Naive B cell (primary cell): ENCODE measurements around the gene ASCC1. TPM values are rescaled to one million over a fixed set of nuclear protein-coding genes. Genes with fewer than 3 reads are reported as not detected.
"Not testable (repeated sequence)": the region's sequence is repeated elsewhere in the genome, so short reads cannot be mapped to it uniquely, and the experiment has no call there.

Experiments used
- ATAC-seq, 2 donors: fragments of 150-1000 bp; cut with Tn5 transposase; 2 replicates each; pipeline ENCODE4 v1.10.0; 2021; ENCODE audit warnings: low read depth in 2 of 2, mild to moderate bottlenecking in 2 of 2, moderate library complexity in 2 of 2
- DNase-seq: peaks from one replicate; pipeline ENCODE4 v3.0.0; 2022
- H3K27ac Mint-ChIP-seq, 6 donors: one replicate each; pipeline ENCODE4 v1.8.0; 2020 to 2022; ENCODE audit warnings: mild to moderate bottlenecking in 6 of 6, mixed read lengths in 6 of 6, moderate library complexity in 5 of 6, inconsistent platforms in 2 of 6
- H3K27me3 Mint-ChIP-seq, 3 donors: one replicate each; pipeline ENCODE4 v1.8.0; 2021 to 2022; ENCODE audit warnings: mixed read lengths in 3 of 3, mild to moderate bottlenecking in 1 of 3
- H3K36me3 Mint-ChIP-seq, 2 donors: one replicate each; pipeline ENCODE4 v1.8.0; 2020 to 2022; ENCODE audit warnings: mixed read lengths in 2 of 2, inconsistent platforms in 1 of 2, mild to moderate bottlenecking in 1 of 2
- H3K4me1 Mint-ChIP-seq, 3 donors: one replicate each; pipeline ENCODE4 v1.8.0; 2020 to 2022; ENCODE audit warnings: mixed read lengths in 3 of 3, inconsistent platforms in 1 of 3, mild to moderate bottlenecking in 1 of 3, moderate library complexity in 1 of 3
- H3K4me3 Mint-ChIP-seq, 8 donors: one replicate each; pipeline ENCODE4 v1.8.0; 2020 to 2022; ENCODE audit warnings: mild to moderate bottlenecking in 8 of 8, mixed read lengths in 8 of 8, moderate library complexity in 8 of 8, inconsistent platforms in 2 of 8
- H3K9me3 Mint-ChIP-seq, 7 donors: one replicate each; pipeline ENCODE4 v1.8.0; 2020 to 2022; ENCODE audit warnings: mixed read lengths in 7 of 7, mild to moderate bottlenecking in 5 of 7, inconsistent platforms in 2 of 7, moderate library complexity in 1 of 7
- polyA plus RNA-seq, 6 donors: library from polyadenylated mRNA; unstranded; fragments of 300-500 nt; fragmentation: Illumina TruSeq; gene quantifications; one replicate each; pipeline ENCODE4 v1.2.3, GENCODE V29; 2021; ENCODE audit warnings: low read depth in 6 of 6

ASCC1 gene
- polyA plus RNA-seq, 6 donors from 2014 or later = 43.8 to 69.0 (median 48.4) TPM

- DNase-seq (no peak), ATAC-seq (no peak)
- no peaks in the 10 kb centered on the region for H3K27me3 Mint-ChIP-seq
- H3K36me3 Mint-ChIP-seq = peaks cover 0 to 8% of the 10 kb centered on the region in 2 donors
- peak overlapping the region in 1 of 8 donors; percentile 77 for H3K4me3 Mint-ChIP-seq
- peaks cover 50 to 71% (median 69%) of the 10 kb centered on the region in 3 donors for H3K4me1 Mint-ChIP-seq
- H3K27ac Mint-ChIP-seq = peak overlapping the region in 2 of 6 donors; percentile 64 to 79
- no peaks in the 10 kb centered on the region for H3K9me3 Mint-ChIP-seq
These were observed 25.7 kb upstream of the ASCC1 start for GRCh38 chr10:72241691-72242252.

GRCh38 chr10:72240371-72240770 is 24.3 kb upstream of the ASCC1 start:
- Mint-ChIP-seq H3K4me1 (peaks cover 40 to 58% (median 56%) of the 10 kb centered on the region in 3 donors), H3K27ac (peak overlapping the region in 2 of 6 donors; percentile 6 to 64), H3K9me3 (no peaks in the 10 kb centered on the region), H3K27me3 (no peaks in the 10 kb centered on the region), H3K4me3 (peak overlapping the region in 1 of 8 donors; percentile 29), H3K36me3 (peaks cover 5 to 8% of the 10 kb centered on the region in 2 donors)
- DNase-seq = no peak
- ATAC-seq = no peak

GRCh38 chr10:72239409-72239808 is 23.3 kb upstream of the ASCC1 start:
- ATAC-seq = no peak
- Mint-ChIP-seq H3K4me1 (peaks cover 35 to 51% (median 47%) of the 10 kb centered on the region in 3 donors), H3K27ac (peak overlapping the region in 5 of 6 donors; percentile 6 to 89 (median 76)), H3K27me3 (no peaks in the 10 kb centered on the region), H3K36me3 (peaks cover 5 to 8% of the 10 kb centered on the region in 2 donors), H3K9me3 (no peaks in the 10 kb centered on the region), H3K4me3 (no peak overlapping the region)
- no peak for DNase-seq

DNA sequence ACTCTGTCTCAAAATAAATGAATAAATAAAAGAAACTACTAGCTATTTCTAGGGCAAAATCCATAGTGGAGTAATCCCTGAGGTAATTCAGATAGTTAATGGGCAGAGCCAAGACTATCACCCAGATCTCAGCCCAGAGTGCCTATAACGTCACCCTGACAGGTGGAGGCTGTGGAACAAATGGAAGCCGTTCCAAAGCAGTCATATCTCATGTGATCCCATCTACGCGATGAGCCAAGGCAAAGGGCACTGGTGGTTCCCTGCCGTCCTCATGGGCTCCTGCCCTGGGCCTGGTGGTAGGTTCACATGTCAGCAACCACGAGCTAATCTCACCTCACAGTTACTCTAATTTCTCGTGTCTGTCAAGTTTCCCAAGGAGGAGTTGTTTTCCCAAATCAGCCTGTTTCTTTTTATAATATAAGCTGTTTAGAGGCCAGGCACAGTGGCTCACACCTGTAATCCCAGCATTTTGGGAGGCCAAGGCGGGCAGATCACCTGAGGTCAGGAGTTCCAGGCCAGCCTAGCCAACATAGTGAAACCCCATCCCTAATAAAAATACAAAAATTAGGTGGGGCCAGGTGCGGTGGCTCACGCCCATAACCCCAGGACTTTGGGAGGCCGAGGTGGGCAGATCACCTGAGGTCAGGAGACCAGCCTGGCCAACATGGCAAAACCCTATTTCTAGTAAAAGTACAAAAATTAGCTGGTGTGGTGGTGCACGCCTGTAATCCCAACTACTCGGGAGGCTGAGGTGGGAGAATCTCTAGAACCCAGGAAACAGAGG is 22.5 kb upstream of the ASCC1 start:
- ATAC-seq (no peak), DNase-seq (no peak)
- peaks cover 29 to 42% (median 39%) of the 10 kb centered on the region in 3 donors for H3K4me1 Mint-ChIP-seq
- peaks cover 5 to 8% of the 10 kb centered on the region in 2 donors for H3K36me3 Mint-ChIP-seq
- peak overlapping the region in 4 of 6 donors; percentile 68 to 88 (median 74) for H3K27ac Mint-ChIP-seq
- H3K27me3 Mint-ChIP-seq = no peaks in the 10 kb centered on the region
- no peak overlapping the region for H3K4me3 Mint-ChIP-seq
- no peaks in the 10 kb centered on the region for H3K9me3 Mint-ChIP-seq

DNA sequence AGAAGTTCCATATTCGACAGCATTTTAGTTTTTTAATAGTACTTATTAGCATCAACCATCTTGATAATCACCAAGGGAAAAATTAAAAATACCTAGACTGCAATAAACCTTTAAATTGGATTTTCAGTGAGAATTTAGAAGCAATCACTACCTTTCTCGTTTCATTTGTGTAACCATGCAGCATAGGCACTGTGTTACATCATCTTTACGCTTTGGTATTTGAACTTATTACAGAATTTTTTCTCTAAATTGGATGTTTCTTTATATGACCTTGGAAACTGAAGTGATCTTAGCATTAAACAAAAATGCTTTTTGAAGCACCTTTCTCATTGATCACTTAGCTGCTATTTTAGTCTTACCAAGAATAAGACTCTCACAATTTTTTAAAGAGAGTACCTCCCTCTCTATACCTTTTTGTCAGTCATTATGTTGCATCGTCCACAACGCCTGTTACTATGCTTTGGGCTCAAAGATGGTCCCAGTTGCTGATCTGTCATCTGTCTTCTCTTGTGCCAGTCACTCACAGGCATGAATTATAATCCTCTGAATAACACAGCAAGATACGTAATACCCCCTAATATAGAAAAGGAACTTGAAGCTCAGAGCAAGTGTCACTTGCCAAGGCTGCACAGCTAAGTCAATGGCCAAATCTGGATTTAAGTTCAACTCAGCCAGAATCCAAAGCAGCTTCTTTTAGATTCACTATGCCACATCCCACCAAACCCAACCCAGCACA is 19.6 kb upstream of the ASCC1 start:
- H3K27ac Mint-ChIP-seq = peak overlapping the region; percentile 6 to 89 (median 74)
- H3K9me3 Mint-ChIP-seq = no peaks in the 10 kb centered on the region
- no peak for ATAC-seq
- H3K4me1 Mint-ChIP-seq = peaks cover 10 to 19% (median 15%) of the 10 kb centered on the region in 3 donors
- peaks cover 9 to 13% of the 10 kb centered on the region in 2 donors for H3K36me3 Mint-ChIP-seq
- H3K27me3 Mint-ChIP-seq = no peaks in the 10 kb centered on the region
- no peak overlapping the region for H3K4me3 Mint-ChIP-seq
- DNase-seq = no peak

- DNase-seq (no peak), ATAC-seq (no peak)
- H3K27me3 Mint-ChIP-seq = no peaks in the 10 kb centered on the region
- peaks cover 12% of the 10 kb centered on the region in 2 donors for H3K36me3 Mint-ChIP-seq
- no peak overlapping the region for H3K4me3 Mint-ChIP-seq
- peak overlapping the region in 2 of 6 donors; percentile 33 to 34 for H3K27ac Mint-ChIP-seq
- no peaks in the 10 kb centered on the region for H3K9me3 Mint-ChIP-seq
- H3K4me1 Mint-ChIP-seq = peaks cover 10 to 19% (median 18%) of the 10 kb centered on the region in 3 donors
These were observed 18.6 kb upstream of the ASCC1 start for GRCh38 chr10:72234560-72235095.

- Mint-ChIP-seq H3K27me3 (no peaks in the 10 kb centered on the region), H3K4me3 (no peak overlapping the region), H3K9me3 (no peaks in the 10 kb centered on the region), H3K4me1 (peaks cover 16 to 25% (median 19%) of the 10 kb centered on the region in 3 donors), H3K27ac (no peak overlapping the region), H3K36me3 (peaks cover 8 to 18% of the 10 kb centered on the region in 2 donors)
- DNase-seq (no peak), ATAC-seq (no peak)
These were observed 17.5 kb upstream of the ASCC1 start for GRCh38 chr10:72233621-72234020.

DNA sequence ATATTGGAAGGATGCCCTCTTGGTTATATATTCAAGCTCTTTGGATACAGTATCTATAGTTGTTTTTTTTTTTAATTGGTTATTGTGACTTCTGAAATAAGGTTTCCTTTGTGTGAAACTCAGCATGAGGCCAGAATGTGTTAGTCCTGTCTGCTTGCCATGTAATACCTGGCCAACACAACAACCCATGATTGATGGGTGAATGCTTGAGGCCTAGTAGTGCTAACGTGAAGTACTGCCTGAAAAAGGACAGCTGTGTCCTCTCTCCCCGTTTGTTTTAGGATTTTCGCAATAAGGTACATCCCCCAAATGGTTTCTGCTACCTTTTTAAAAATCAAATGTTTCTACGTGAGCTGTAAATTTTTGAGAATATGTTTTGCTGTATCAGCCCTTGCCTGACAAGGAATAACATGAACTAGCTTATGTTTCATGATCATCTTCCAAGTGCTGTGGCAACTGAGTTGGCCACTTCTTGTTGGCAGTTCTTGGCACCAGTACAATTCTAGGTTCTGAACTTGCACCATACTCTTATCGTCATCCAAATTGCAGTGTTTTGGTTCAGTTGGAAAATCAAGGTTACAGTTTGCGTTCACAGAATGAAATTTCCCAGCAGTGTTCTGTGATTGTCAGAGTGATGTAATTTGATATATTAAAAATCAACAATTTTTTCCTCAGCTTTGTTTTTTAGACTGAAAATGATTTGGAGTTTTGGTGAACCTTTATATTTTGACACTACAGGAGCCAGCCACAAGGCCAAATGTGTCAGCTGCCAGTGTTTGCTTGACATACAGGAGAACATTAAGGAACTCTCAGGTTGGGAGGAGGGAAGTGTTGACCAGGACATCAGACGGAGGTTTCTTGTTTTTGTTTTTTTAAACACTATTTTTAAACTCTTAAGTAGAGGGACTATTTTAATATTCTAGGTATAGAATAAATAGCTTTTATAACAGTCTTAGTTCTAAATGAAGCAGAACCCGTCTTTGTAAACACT is 13.5 kb upstream of the ASCC1 start:
- H3K36me3 Mint-ChIP-seq = peaks cover 8 to 17% of the 10 kb centered on the region in 2 donors
- H3K4me3 Mint-ChIP-seq = peak overlapping the region in 2 of 8 donors; percentile 13 to 40
- H3K27ac Mint-ChIP-seq = peak overlapping the region in 5 of 6 donors; percentile 36 to 90 (median 76)
- no peak for ATAC-seq
- DNase-seq = no peak
- H3K9me3 Mint-ChIP-seq = no peaks in the 10 kb centered on the region
- no peaks in the 10 kb centered on the region for H3K27me3 Mint-ChIP-seq
- peaks cover 29 to 46% (median 39%) of the 10 kb centered on the region in 3 donors for H3K4me1 Mint-ChIP-seq

DNA sequence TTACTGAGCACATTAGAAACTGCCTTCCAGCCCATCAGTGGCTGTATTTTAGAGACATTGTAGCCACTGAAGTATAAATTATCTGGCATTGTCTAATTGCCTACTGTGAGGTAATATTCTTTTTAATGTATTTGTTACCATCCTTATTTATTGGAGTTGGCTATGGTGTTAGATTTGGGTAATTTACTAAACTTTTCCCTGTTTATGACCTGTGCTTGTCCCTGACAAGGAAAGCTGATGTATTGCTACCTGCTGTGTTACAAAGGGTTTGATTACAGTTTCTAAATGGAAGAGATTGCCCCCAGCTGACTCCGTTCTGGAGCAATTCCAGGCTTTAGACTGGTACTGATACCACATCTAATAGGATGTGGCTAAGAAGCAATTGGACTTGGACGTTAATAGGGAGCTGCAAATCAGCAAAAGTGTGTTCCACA is 12.3 kb upstream of the ASCC1 start:
- peak overlapping the region in 5 of 6 donors; percentile 21 to 89 (median 67) for H3K27ac Mint-ChIP-seq
- no peaks in the 10 kb centered on the region for H3K9me3 Mint-ChIP-seq
- peak overlapping the region in 5 of 8 donors; percentile 20 to 80 (median 34) for H3K4me3 Mint-ChIP-seq
- no peak for ATAC-seq
- no peak for DNase-seq
- no peaks in the 10 kb centered on the region for H3K27me3 Mint-ChIP-seq
- H3K36me3 Mint-ChIP-seq = peaks cover 8 to 17% of the 10 kb centered on the region in 2 donors
- peaks cover 40 to 58% (median 49%) of the 10 kb centered on the region in 3 donors for H3K4me1 Mint-ChIP-seq

GRCh38 chr10:72227826-72228225 is 11.8 kb upstream of the ASCC1 start:
- DNase-seq (no peak), ATAC-seq (no peak)
- Mint-ChIP-seq H3K4me3 (peak overlapping the region in 7 of 8 donors; percentile 20 to 80 (median 48)), H3K9me3 (no peaks in the 10 kb centered on the region), H3K27me3 (no peaks in the 10 kb centered on the region), H3K36me3 (peaks cover 8 to 17% of the 10 kb centered on the region in 2 donors), H3K4me1 (peaks cover 41 to 63% (median 51%) of the 10 kb centered on the region in 3 donors), H3K27ac (peak overlapping the region in 5 of 6 donors; percentile 67 to 95 (median 76))

DNA sequence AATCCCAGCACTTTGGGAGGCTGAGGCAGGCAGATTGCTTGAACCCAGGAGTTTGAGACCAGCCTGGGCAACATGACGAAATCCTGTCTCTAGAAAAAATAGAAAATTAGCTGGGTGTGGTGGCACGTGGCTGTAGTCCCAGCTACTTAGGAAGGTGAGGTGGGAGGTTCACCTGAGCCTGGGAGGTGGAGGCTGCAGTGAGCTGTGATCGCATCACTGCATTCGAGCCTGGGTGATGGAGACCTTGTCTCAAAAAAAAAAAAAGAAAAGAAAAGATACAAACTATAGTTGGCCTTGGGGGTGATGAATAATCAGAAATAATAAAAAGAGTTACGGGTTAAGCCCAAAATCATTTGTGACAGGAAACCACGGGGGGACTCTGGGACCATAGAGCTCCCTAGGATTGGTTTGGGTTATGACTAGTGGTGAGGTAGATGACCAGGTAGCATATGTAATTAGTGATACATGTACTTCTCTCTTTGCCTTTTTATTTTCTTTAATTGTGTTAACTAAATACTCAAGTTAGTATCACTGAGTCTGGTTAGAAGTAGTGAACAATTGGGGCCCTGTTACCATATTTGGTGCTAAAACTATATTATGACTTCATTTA is 10.4 kb upstream of the ASCC1 start:
- Mint-ChIP-seq H3K27me3 (no peaks in the 10 kb centered on the region), H3K27ac (peak overlapping the region; percentile 56 to 89 (median 69)), H3K4me3 (peak overlapping the region in 3 of 8 donors; percentile 15 to 68 (median 24)), H3K4me1 (peaks cover 41 to 68% (median 51%) of the 10 kb centered on the region in 3 donors), H3K9me3 (no peaks in the 10 kb centered on the region), H3K36me3 (peaks cover 8 to 17% of the 10 kb centered on the region in 2 donors)
- no peak for ATAC-seq
- DNase-seq = no peak

DNA sequence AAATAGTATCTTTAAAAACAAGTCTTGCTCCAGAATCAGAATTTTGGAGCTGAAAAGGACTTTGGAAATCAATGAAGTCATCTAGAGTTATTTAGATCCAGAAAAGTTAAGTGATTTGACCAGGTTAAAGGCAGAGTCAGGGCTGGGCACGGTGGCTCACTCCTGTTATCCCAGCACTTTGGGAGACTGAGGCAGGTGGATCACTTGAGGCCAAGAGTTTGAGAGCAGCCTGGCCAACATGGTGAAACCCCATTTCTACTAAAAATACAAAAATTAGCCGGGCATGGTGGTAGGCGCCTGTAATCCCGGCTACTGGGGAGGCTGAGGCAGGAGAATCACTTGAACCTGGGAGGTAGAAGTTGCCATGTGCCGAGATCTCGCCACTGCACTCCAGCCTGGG is 8.1 kb upstream of the ASCC1 start:
- peak overlapping the region in 7 of 8 donors; percentile 2 to 67 (median 53) for H3K4me3 Mint-ChIP-seq
- not testable (repeated sequence) for H3K36me3 Mint-ChIP-seq, H3K27me3 Mint-ChIP-seq

More for the DNA sequence above, 8.1 kb upstream of the ASCC1 start:
- not testable (repeated sequence) for H3K9me3 Mint-ChIP-seq, ATAC-seq, DNase-seq
- H3K27ac Mint-ChIP-seq = peak overlapping the region; percentile 82 to 95 (median 92)
- H3K4me1 Mint-ChIP-seq = peaks cover 39 to 70% (median 46%) of the 10 kb centered on the region in 3 donors
